GM19193 (cell line): ENCODE measurements around the gene GPR4.
A peak's percentile ranks its signal among the peaks of the same experiment; 100 is the strongest.

ENCODE experiments used
- POLR2A ChIP-seq: IDR thresholded peaks from 4 replicates; pipeline ENCODE4 v1.6.1; 2011; ENCODE audit not compliant: insufficient read depth, insufficient read length; ENCODE audit errors: extremely low read depth

Gene GPR4

GRCh38 chr19:45600340-45600885 lies 1.6 kb downstream of the GPR4 start:
- no peak for TF ChIP-seq POLR2A

- no peak for TF ChIP-seq POLR2A
Measured at GRCh38 chr19:45599286-45599685, 2.7 kb downstream of the GPR4 start.

GRCh38 chr19:45598267-45599001 lies 3.6 kb downstream of the GPR4 start:
- no peak for TF ChIP-seq POLR2A

DNA sequence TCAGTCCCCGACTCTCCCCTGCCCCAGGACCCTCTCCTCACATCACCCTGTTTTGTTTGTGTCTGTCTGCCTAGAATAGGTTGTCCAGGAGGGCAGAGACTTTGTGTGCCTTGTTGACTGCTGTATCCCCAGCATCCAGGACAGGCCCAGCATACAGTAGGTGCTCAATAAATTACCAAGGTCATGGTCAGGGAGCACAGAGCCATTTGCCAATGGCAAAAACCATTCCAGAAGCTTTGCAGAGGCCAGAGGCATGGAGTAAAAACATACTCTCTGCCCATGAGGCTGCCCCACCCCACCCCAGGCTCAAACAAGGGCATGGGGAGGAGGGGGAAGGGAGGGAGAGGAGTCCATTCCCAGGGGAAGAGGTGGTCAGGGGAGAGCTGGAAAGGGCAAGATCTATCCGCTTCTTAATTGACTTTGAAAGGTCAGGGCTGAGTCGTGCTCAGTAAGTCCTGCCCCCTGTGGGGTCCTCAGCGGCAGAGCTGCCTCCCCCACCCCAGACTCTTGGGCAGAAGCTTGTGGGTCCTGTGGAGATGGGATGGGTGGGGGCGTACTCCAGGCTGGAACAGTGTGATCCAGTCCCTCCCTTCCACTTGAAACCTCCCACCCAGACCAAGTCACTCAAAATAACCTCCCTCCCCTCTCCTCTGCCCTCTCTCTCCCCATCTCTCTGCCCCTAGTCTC lies 4.4 kb downstream of the GPR4 start:
- TF ChIP-seq POLR2A: no peak

DNA sequence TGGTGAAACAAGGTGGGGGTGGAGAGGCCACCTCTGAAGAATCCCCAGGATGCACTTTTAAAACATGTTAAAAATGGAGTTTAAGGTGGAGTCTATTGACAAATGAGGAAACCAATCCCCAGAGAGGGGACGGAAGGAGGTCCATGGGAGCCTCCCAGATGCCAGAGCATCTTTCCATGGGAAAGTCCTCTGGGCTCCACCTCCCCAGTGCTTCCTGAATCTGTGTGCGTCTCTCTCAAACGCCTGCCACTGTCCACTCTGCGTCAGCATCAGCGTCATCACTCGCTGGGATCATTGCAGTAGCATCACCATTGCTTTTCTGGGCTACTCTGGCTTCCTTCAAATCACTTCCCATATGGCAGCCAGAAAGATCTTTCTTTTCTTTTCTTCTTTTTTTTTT lies 6.2 kb downstream of the GPR4 start:
- no peak for TF ChIP-seq POLR2A

DNA sequence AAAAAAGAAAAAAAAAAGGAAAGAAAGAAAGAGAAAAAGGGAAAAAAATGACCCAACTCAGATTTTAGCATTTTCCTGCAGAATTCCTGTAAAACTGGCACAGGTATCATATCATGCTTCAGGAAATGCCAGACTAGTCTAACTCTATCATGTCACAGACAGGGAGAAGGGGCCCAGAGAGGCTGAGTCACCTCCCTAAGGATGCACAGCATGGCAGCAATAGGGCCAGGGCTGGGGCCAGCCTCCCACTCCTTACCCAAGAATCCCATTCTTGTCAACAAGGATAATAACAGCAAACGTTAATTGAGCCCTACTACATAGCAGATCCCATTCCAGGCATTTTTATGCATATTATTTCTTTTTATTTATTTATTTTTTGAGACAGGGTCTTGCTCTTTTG lies 8.5 kb downstream of the GPR4 start:
- TF ChIP-seq POLR2A: no peak

DNA sequence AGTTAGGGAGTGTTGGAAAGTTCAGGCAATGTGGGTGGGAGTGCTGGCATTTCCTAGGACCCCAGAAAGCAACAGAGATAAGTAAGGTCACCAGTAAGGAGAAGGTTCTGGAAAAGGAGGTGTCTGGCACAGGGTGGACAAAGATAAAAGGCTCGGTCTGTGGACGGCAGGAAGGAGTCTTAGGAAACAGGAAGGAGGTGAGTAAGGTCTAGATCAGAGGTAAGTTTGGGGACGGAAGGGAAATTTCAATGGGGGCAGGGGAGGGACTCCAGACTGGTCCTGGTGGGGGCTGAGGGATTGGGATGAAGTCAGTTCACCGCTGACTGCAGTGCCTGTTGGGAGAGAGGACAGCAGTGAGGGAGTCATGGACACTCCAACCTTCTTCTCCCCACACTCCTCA lies 9.6 kb downstream of the GPR4 start:
- no peak for TF ChIP-seq POLR2A

DNA sequence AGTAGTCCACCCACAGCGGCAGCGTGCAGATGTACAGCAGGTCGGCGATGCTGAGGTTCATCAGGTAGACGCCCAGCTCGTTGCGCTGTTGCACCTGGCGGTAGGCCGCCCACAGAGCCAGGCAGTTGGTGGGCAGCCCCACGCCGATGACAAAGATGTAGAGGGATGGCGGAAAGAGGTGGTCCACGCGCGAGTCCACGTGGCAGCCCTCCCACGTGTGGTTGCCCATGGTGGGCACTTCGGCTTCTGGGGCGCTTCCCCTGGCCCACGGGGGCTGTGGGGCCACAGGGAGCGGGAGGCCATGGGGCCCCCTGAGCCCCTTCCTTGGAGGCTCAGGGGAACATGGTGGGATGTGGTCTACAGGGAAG lies 10.4 kb downstream of the GPR4 start:
- TF ChIP-seq POLR2A: no peak

GRCh38 chr19:45591004-45591637 lies 10.9 kb downstream of the GPR4 start:
- TF ChIP-seq POLR2A: no peak

- no peak for TF ChIP-seq POLR2A
Measured at GRCh38 chr19:45590300-45591003, 11.6 kb downstream of the GPR4 start.

- no peak for TF ChIP-seq POLR2A
Measured at GRCh38 chr19:45589768-45590167, 12.2 kb downstream of the GPR4 start.

DNA sequence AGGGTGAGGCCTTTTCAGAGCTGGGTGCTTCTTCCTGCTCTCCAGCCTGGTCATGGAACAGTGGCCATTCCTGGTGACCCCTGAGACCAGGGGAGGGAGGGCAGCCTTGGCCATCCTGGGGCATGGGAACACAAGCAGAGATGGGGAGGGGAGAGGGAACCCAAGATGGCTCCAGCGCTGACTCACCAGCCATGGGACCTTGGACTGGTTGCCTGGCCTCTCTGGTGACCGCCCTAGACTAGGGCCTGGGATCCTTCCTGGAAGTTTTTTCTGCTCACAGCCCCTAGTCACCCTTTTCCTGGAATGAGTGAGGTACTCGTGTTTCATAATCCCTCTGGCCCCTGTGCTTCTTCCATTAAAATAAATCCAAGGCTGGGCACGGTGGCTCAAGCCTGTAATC lies 14.1 kb downstream of the GPR4 start:
- TF ChIP-seq POLR2A: no peak

DNA sequence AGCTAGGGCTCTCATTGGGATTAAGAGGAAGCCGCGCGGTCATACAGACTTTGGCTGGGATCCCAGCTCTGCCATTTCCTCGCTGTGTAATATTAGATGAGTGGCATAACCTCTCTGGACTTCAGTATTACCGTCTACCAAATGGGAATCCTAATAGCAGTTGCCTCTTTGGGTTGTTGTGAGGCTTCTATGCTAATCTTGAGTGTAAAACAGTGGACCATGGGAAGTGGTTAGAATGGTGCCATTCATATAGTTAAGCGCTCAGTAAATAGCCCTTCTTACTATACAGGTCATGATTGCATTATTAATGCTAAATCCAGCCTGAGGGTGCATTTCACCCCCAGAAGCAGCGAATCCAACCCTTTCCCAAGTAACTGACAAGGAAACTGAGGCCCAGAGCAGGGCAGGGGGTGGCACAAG lies 16.8 kb downstream of the GPR4 start:
- no peak for TF ChIP-seq POLR2A

DNA sequence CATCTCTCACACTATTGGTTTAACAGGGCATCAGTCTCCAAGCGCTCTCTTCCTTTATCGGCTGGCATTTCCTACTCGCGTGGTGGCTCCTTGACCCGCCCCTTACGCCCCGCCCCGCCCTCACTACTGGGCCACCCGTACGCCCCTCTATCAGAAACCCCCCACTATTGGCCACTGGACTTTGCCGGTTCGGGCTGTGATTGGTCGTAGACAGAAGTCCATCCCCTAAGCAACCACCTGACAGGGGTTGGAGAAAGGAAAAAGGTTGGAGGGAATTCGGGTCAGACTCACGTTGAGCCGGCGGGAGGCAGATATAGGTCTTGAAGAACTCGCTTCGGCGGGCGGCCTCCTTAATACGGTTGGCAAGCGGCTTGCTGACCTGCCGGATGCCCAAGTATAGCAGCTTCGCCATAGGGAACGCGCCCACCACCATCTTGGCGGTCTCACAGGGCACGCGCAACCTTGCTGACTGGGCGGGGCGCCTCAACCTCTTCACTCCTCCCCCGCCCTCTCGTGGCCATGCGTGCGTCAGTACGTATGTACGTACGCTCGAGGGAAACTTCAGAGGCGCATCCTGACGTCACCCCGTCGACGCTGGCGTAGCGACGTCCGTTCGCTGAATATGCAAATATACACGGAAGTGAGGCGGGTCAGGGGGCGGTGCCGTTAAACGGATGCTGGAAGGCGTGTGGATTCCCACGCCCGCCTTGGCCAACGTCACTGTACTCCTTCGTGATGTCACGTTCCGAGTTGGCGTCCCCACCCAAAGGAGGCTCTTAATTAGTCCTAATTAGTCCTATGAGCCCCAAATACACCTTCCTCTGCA lies 17.5 kb downstream of the GPR4 start, which contains the start of gene OPA3:
OPA3 (minus strand) TSS at position 471 of the 826 bp plus-strand sequence; CDS start at position 433, 38 bp downstream.
- peak; percentile 90 for TF ChIP-seq POLR2A

DNA sequence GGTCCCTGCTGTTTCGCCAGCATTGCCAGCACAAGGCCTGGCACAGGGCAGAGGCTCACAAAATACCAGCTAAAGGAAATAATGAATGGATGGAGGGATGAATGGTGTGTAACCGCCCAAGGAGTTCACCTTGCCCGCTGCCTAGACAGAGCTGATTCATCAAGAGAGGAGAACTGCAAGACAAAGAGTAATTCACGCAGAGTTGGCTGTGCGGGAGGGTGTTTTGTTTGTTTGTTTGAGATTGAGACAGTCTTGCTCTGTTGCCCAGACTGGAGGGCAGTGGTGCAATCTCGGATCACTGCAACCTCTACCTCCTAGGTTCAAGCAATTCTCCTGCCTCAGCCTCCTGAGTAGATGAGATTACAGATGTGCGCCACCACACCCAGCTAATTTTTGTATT lies 20.4 kb downstream of the GPR4 start:
- TF ChIP-seq POLR2A: no peak

DNA sequence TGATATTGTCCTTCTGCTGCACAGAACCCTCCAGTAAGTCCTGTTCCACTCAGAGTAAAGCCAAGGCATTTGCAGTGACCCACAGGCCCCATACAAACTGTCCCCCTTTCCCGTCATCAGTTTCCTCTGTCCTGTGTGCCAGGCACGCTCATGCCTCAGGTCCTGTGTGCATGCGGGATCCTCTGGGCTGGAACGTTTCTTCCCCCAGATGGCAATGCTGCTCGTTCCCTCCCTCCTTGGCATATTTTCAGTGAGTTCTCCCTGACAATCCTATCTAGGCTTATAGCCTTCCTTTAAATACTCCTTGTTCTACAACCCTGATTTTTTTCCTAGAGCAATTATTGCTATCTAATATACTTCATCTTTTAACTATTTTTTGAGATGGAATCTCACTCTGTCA lies 23.2 kb downstream of the GPR4 start:
- no peak for TF ChIP-seq POLR2A
